Brain microvascular endothelial cell (primary cell): ENCODE data around the gene DLGAP1.

Source experiments
- DNase-seq: peaks from one replicate; pipeline ENCODE4 v3.0.0-alpha.2; 2020
- H3K27ac ChIP-seq: fragments of 250-450 bp; sonication (Bioruptor Pico); 2 replicates; pipeline ENCODE4 v1.5.1; 2020; ENCODE audit warnings: mild to moderate bottlenecking, moderate library complexity
- H3K27me3 ChIP-seq: fragments of 250-450 bp; sonication (Bioruptor Pico); replicated peaks from 2 replicates; pipeline ENCODE4 v1.5.1; 2020; ENCODE audit warnings: mild to moderate bottlenecking
- H3K36me3 ChIP-seq: fragments of 250-450 bp; sonication (Bioruptor Pico); replicated peaks from 2 replicates; pipeline ENCODE4 v1.5.1; 2020; ENCODE audit warnings: mild to moderate bottlenecking
- H3K4me3 ChIP-seq: 2 replicates; pipeline ENCODE4 v1.5.1; 2011; ENCODE audit warnings: low read depth, mild to moderate bottlenecking, control low read depth, low read length, moderate library complexity
- in situ Hi-C: cut with HindIII; loops from 2 replicates; pipeline ENCODE4 v1.10.0; 2017; ENCODE audit warnings: low sequenced_read_pairs, low pct_ligation_motif_present
- TF ChIP-seq, protein P1 (sequence below): IDR thresholded peaks from 2 replicates; pipeline ENCODE4 v1.5.1; 2011; ENCODE audit warnings: low read depth, mild to moderate bottlenecking, moderate library complexity, low read length, control low read depth, inconsistent platforms; ENCODE audit errors: missing control alignments

The DLGAP1 gene

DNA sequence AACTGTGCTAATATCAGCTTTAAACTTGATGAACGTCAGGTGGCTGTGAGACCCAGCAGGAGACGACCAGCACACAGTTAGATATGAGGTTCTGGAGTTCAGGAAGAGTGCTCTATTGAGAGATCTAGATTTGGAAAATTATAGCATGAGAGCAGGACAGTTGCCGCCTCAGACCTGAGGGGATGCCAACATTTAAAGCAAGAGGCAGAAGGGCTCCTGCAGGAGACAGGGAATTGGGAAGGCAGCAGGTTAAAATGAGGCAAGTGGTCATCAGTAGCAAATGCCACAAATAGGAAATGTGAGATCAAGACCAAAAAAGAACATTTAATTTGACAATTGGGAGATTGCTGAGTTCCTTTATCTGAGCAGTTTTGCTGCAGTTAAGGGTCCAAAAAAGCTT is 533.3 kb downstream of the DLGAP1 start:
- H3K27me3 ChIP-seq: no peaks in the 10 kb centered on the region
- H3K27ac ChIP-seq: no peak overlapping the region
- TF ChIP-seq, protein P1, sequence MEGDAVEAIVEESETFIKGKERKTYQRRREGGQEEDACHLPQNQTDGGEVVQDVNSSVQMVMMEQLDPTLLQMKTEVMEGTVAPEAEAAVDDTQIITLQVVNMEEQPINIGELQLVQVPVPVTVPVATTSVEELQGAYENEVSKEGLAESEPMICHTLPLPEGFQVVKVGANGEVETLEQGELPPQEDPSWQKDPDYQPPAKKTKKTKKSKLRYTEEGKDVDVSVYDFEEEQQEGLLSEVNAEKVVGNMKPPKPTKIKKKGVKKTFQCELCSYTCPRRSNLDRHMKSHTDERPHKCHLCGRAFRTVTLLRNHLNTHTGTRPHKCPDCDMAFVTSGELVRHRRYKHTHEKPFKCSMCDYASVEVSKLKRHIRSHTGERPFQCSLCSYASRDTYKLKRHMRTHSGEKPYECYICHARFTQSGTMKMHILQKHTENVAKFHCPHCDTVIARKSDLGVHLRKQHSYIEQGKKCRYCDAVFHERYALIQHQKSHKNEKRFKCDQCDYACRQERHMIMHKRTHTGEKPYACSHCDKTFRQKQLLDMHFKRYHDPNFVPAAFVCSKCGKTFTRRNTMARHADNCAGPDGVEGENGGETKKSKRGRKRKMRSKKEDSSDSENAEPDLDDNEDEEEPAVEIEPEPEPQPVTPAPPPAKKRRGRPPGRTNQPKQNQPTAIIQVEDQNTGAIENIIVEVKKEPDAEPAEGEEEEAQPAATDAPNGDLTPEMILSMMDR: no peak
- no peaks in the 10 kb centered on the region for H3K36me3 ChIP-seq
- H3K4me3 ChIP-seq: no peak overlapping the region
- no peak for DNase-seq
- in situ Hi-C loops: no loop called here

GRCh38 chr18:3920832-3921231 is 534.3 kb downstream of the DLGAP1 start:
- H3K27ac ChIP-seq: no peak overlapping the region
- H3K27me3 ChIP-seq: no peaks in the 10 kb centered on the region
- no peaks in the 10 kb centered on the region for H3K36me3 ChIP-seq
- TF ChIP-seq, protein P1: no peak
- in situ Hi-C loops: no loop called here
- no peak overlapping the region for H3K4me3 ChIP-seq
- no peak for DNase-seq

- Histone ChIP-seq H3K4me3 (no peak overlapping the region), H3K27me3 (no peaks in the 10 kb centered on the region), H3K27ac (no peak overlapping the region), H3K36me3 (no peaks in the 10 kb centered on the region)
- in situ Hi-C loops: no loop called here
- DNase-seq: no peak
- TF ChIP-seq, protein P1: no peak
These were observed 535.6 kb downstream of the DLGAP1 start for GRCh38 chr18:3919396-3920061.

- in situ Hi-C loops: no loop called here
These were observed 539.0 kb downstream of the DLGAP1 start for GRCh38 chr18:3916082-3916481.

GRCh38 chr18:3914833-3915610 is 540.1 kb downstream of the DLGAP1 start:
- no peak for DNase-seq

More at GRCh38 chr18:3916082-3916481, 539.0 kb downstream of the DLGAP1 start:
- no peak overlapping the region for H3K27ac ChIP-seq
- no peaks in the 10 kb centered on the region for H3K27me3 ChIP-seq
- H3K36me3 ChIP-seq: no peaks in the 10 kb centered on the region
- H3K4me3 ChIP-seq: no peak overlapping the region
- no peak for DNase-seq
- TF ChIP-seq, protein P1: no peak

More at GRCh38 chr18:3914833-3915610, 540.1 kb downstream of the DLGAP1 start:
- H3K27me3 ChIP-seq: no peaks in the 10 kb centered on the region
- H3K36me3 ChIP-seq: no peaks in the 10 kb centered on the region
- TF ChIP-seq, protein P1: no peak
- no peak overlapping the region for H3K4me3 ChIP-seq
- in situ Hi-C loops: no loop called here
- H3K27ac ChIP-seq: no peak overlapping the region
